ENCODE measurements around the gene SLC46A3. TPM values are rescaled to one million over a fixed set of nuclear protein-coding genes. Genes with fewer than 3 reads are reported as not detected.
A peak's percentile ranks its signal among the peaks of the same experiment; 100 is the strongest.

SLC46A3 gene
- total and polyA plus RNA-seq, 2 experiments from 2014 or later, result 10.3 to 11.6 TPM

- Histone ChIP-seq H3K27me3 (no peaks in the 10 kb centered on the region), H3K4me3 (peak overlapping the region; percentile 90), H3K27ac (peak overlapping the region; percentile 90), H3K4me1 (ENCODE audit: low read depth) (peaks cover 15% of the 10 kb centered on the region), H3K36me3 (peaks cover 14% of the 10 kb centered on the region), H3K9me3 (ENCODE audit: low read depth) (no peaks in the 10 kb centered on the region)
- DNase-seq (ENCODE audit: low read depth in 1 of 2, low spot score in 1 of 2), result peak in 1 of 2 donors; percentile 24
- TF ChIP-seq, protein P1, sequence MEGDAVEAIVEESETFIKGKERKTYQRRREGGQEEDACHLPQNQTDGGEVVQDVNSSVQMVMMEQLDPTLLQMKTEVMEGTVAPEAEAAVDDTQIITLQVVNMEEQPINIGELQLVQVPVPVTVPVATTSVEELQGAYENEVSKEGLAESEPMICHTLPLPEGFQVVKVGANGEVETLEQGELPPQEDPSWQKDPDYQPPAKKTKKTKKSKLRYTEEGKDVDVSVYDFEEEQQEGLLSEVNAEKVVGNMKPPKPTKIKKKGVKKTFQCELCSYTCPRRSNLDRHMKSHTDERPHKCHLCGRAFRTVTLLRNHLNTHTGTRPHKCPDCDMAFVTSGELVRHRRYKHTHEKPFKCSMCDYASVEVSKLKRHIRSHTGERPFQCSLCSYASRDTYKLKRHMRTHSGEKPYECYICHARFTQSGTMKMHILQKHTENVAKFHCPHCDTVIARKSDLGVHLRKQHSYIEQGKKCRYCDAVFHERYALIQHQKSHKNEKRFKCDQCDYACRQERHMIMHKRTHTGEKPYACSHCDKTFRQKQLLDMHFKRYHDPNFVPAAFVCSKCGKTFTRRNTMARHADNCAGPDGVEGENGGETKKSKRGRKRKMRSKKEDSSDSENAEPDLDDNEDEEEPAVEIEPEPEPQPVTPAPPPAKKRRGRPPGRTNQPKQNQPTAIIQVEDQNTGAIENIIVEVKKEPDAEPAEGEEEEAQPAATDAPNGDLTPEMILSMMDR (IDR thresholded peaks at IDR 0.05; ENCODE audit: low read depth, low read length), result no peak
Observed at GRCh38 chr13:28658539-28658795, 60.3 kb downstream of the SLC46A3 start.

- peaks cover 9% of the 10 kb centered on the region for H3K36me3 ChIP-seq
Observed at GRCh38 chr13:28657784-28658538, 60.8 kb downstream of the SLC46A3 start.

GRCh38 chr13:28655561-28655960, 63.2 kb downstream of the SLC46A3 start:
- no peaks in the 10 kb centered on the region for H3K9me3 ChIP-seq (ENCODE audit: low read depth)
- H3K4me3 ChIP-seq, result no peak overlapping the region
- H3K36me3 ChIP-seq, result no peaks in the 10 kb centered on the region
- no peak overlapping the region for H3K27ac ChIP-seq
- no peaks in the 10 kb centered on the region for H3K27me3 ChIP-seq
- peaks cover 14% of the 10 kb centered on the region for H3K4me1 ChIP-seq (ENCODE audit: low read depth)
- TF ChIP-seq, protein P1 (IDR thresholded peaks at IDR 0.05; ENCODE audit: low read depth, low read length), result no peak
- peak in 1 of 2 donors; percentile 46 for DNase-seq (ENCODE audit: low read depth in 1 of 2, low spot score in 1 of 2)

More at GRCh38 chr13:28657784-28658538, 60.8 kb downstream of the SLC46A3 start:
- Histone ChIP-seq H3K27me3 (no peaks in the 10 kb centered on the region), H3K4me1 (ENCODE audit: low read depth) (peaks cover 15% of the 10 kb centered on the region), H3K4me3 (peak overlapping the region; percentile 90), H3K27ac (peak overlapping the region; percentile 90), H3K9me3 (ENCODE audit: low read depth) (no peaks in the 10 kb centered on the region)
- peak in 1 of 2 donors; percentile 46 for DNase-seq (ENCODE audit: low read depth in 1 of 2, low spot score in 1 of 2)
- TF ChIP-seq, protein P1 (IDR thresholded peaks at IDR 0.05; ENCODE audit: low read depth, low read length), result no peak

GRCh38 chr13:28654276-28654675, 64.5 kb downstream of the SLC46A3 start:
- no peaks in the 10 kb centered on the region for H3K36me3 ChIP-seq
- DNase-seq (ENCODE audit: low read depth in 1 of 2, low spot score in 1 of 2), result no peak
- no peaks in the 10 kb centered on the region for H3K27me3 ChIP-seq
- H3K27ac ChIP-seq, result no peak overlapping the region
- no peak overlapping the region for H3K4me3 ChIP-seq
- H3K4me1 ChIP-seq (ENCODE audit: low read depth), result peaks cover 5% of the 10 kb centered on the region
- TF ChIP-seq, protein P1 (IDR thresholded peaks at IDR 0.05; ENCODE audit: low read depth, low read length), result no peak
- no peaks in the 10 kb centered on the region for H3K9me3 ChIP-seq (ENCODE audit: low read depth)

DNA sequence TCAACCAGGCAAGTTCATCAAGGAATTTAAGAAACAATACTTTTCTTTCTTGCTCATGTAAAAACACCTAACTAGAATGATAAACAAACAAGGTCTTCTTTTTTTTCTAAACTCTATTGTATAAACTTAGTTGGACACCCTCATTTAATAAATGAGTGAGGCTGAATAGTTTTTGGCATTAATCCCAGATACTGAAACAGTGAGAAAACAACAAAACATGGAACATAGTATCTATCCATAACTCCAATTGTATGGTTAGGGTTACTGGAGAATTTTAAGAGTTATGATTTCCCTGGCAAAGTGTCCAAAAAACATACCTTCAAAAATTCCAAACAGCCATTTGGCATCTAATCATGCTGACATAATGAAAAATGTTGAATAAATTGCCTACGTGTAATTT, 65.7 kb downstream of the SLC46A3 start:
- TF ChIP-seq, protein P1 (IDR thresholded peaks at IDR 0.05; ENCODE audit: low read depth, low read length), result no peak
- Histone ChIP-seq H3K4me3 (no peak overlapping the region), H3K4me1 (ENCODE audit: low read depth) (peaks cover 5% of the 10 kb centered on the region), H3K9me3 (ENCODE audit: low read depth) (no peaks in the 10 kb centered on the region), H3K27ac (no peak overlapping the region), H3K27me3 (no peaks in the 10 kb centered on the region), H3K36me3 (no peaks in the 10 kb centered on the region)
- DNase-seq (ENCODE audit: low read depth in 1 of 2, low spot score in 1 of 2), result no peak
